ENCODE results near the gene OR5H2. TPM values are rescaled to one million over a fixed set of nuclear protein-coding genes. Genes with fewer than 3 reads are reported as not detected.
"Not testable (repeated sequence)": the region's sequence is repeated elsewhere in the genome, so short reads cannot be mapped to it uniquely, and the experiment has no call there.

The OR5H2 gene
- total RNA-seq, 1 experiment from 2014 or later: not detected

DNA sequence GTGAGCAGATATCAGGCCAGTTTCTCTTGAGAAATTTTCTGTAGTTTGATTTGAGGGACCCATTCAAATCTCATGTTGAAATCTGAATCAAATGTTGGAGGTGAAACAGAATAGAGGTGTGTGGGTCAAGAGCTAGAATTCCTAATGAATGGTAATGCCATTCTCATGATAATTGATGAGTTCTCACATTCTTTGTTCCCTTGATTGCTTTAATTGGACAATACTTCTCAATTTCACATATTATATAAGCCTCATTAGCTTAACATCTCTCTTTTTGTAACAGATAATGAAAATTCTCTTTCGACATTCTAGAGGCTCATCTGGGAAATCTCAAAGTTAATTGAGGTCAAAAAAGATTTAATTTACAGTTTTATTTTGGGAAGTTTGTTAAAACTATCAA, 40.1 kb upstream of the OR5H2 start:
- no peak for DNase-seq
- H3K27ac Mint-ChIP-seq (ENCODE audit: unreplicated experiment): no peak overlapping the region
- intact Hi-C loops (cut with micrococcal nuclease; ENCODE audit: unreplicated experiment): loop anchor here (10.0 kb wide), 1 partner anchor 83 kb away; no protein-coding TSS in a partner anchor
- H3K36me3 Mint-ChIP-seq (ENCODE audit: insufficient read depth, unreplicated experiment): no peaks in the 10 kb centered on the region
- ChIA-PET CTCF (no interaction called here), POLR2A (no interaction called here)
- no peaks in the 10 kb centered on the region for H3K27me3 ChIP-seq (replicated peaks; ENCODE audit: control insufficient read depth, insufficient read depth, low read length)
- H3K4me1 ChIP-seq: no peaks in the 10 kb centered on the region
- no peak overlapping the region for H3K4me3 ChIP-seq (ENCODE audit: low read depth, low read length)
- TF ChIP-seq, protein P1, sequence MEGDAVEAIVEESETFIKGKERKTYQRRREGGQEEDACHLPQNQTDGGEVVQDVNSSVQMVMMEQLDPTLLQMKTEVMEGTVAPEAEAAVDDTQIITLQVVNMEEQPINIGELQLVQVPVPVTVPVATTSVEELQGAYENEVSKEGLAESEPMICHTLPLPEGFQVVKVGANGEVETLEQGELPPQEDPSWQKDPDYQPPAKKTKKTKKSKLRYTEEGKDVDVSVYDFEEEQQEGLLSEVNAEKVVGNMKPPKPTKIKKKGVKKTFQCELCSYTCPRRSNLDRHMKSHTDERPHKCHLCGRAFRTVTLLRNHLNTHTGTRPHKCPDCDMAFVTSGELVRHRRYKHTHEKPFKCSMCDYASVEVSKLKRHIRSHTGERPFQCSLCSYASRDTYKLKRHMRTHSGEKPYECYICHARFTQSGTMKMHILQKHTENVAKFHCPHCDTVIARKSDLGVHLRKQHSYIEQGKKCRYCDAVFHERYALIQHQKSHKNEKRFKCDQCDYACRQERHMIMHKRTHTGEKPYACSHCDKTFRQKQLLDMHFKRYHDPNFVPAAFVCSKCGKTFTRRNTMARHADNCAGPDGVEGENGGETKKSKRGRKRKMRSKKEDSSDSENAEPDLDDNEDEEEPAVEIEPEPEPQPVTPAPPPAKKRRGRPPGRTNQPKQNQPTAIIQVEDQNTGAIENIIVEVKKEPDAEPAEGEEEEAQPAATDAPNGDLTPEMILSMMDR (IDR thresholded peaks at IDR 0.05; ENCODE audit: insufficient read depth in 1 of 2, low read depth in 1 of 2, low read length in 1 of 2, severe bottlenecking in 1 of 2, unreplicated experiment in 1 of 2): no peak
- no peak overlapping the region for H3K4me3 Mint-ChIP-seq (ENCODE audit: unreplicated experiment)
- H3K9me3 Mint-ChIP-seq (ENCODE audit: unreplicated experiment): peaks cover 13% of the 10 kb centered on the region
- H3K9me3 ChIP-seq: no peaks in the 10 kb centered on the region
- H3K27me3 Mint-ChIP-seq (ENCODE audit: insufficient read depth, unreplicated experiment): no peaks in the 10 kb centered on the region
- H3K4me1 Mint-ChIP-seq (ENCODE audit: low read depth, unreplicated experiment): no peaks in the 10 kb centered on the region
- no peaks in the 10 kb centered on the region for H3K36me3 ChIP-seq (ENCODE audit: control insufficient read depth, insufficient read depth, low read length)
- no TSS peak for BruUV-seq (replicated peaks)

DNA sequence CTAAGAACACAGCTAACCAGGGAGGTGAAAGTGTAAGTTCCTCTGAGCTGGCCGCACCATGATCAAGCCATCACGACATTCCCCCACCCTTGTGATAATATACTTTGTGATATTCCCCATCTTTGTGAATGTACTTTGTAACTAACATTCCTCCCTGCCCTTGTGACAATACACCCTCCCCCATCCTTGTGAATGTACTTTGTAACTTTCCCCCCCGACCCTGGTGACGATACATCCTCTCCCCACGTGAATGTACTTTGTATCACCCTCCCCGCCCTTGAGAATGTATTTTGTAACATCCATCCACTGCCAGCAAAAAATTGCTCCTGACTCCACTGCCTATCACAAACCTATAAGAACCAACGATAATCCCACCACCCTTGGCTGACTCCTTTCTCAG, 38.5 kb upstream of the OR5H2 start:
- no peaks in the 10 kb centered on the region for H3K27me3 ChIP-seq (replicated peaks; ENCODE audit: control insufficient read depth, insufficient read depth, low read length)
- no TSS peak for BruUV-seq (replicated peaks)
- no peak overlapping the region for H3K4me3 ChIP-seq (ENCODE audit: low read depth, low read length)
- H3K27me3 Mint-ChIP-seq (ENCODE audit: insufficient read depth, unreplicated experiment): no peaks in the 10 kb centered on the region
- no peaks in the 10 kb centered on the region for H3K36me3 Mint-ChIP-seq (ENCODE audit: insufficient read depth, unreplicated experiment)
- no peaks in the 10 kb centered on the region for H3K4me1 Mint-ChIP-seq (ENCODE audit: low read depth, unreplicated experiment)
- H3K27ac Mint-ChIP-seq (ENCODE audit: unreplicated experiment): no peak overlapping the region
- POLR2A ChIA-PET: no interaction called here
- H3K4me1 ChIP-seq: no peaks in the 10 kb centered on the region
- intact Hi-C loops (cut with micrococcal nuclease; ENCODE audit: unreplicated experiment): loop anchor here (10.0 kb wide), 1 partner anchor 81 kb away; no protein-coding TSS in a partner anchor
- peaks cover 13% of the 10 kb centered on the region for H3K9me3 Mint-ChIP-seq (ENCODE audit: unreplicated experiment)
- H3K4me3 Mint-ChIP-seq (ENCODE audit: unreplicated experiment): no peak overlapping the region
- no peak for DNase-seq
- CTCF ChIA-PET: no interaction called here
- no peaks in the 10 kb centered on the region for H3K9me3 ChIP-seq
- TF ChIP-seq, protein P1 (IDR thresholded peaks at IDR 0.05; ENCODE audit: insufficient read depth in 1 of 2, low read depth in 1 of 2, low read length in 1 of 2, severe bottlenecking in 1 of 2, unreplicated experiment in 1 of 2): no peak
- no peaks in the 10 kb centered on the region for H3K36me3 ChIP-seq (ENCODE audit: control insufficient read depth, insufficient read depth, low read length)

DNA sequence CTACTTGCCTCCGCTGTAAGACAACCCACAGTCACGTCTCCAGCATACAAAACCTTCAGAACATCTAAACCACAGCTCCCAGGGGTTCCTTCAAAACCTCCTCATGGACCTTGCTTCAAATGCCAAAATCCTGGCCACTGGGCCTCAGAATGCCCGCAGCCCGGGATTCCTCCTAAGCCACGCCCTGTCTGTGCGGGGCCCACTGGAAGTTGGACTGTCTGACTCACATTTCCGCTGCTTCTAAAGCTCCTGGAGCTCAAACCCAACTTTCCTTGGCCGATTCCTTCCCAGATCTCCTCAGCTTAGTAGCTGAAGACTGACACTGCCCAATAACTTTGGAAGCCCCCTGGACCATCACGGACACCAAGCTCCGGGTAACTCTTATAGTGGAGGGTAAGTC, 36.2 kb upstream of the OR5H2 start:
- no peak overlapping the region for H3K4me3 ChIP-seq (ENCODE audit: low read depth, low read length)
- no peaks in the 10 kb centered on the region for H3K4me1 ChIP-seq
- intact Hi-C loops (cut with micrococcal nuclease; ENCODE audit: unreplicated experiment): loop anchor here (10.0 kb wide), 1 partner anchor 79 kb away; no protein-coding TSS in a partner anchor
- ChIA-PET CTCF (no interaction called here), POLR2A (no interaction called here)
- H3K4me3 Mint-ChIP-seq (ENCODE audit: unreplicated experiment): no peak overlapping the region
- no peak for DNase-seq
- H3K9me3 Mint-ChIP-seq (ENCODE audit: unreplicated experiment): peaks cover 13% of the 10 kb centered on the region
- H3K36me3 Mint-ChIP-seq (ENCODE audit: insufficient read depth, unreplicated experiment): no peaks in the 10 kb centered on the region
- H3K4me1 Mint-ChIP-seq (ENCODE audit: low read depth, unreplicated experiment): no peaks in the 10 kb centered on the region
- H3K9me3 ChIP-seq: no peaks in the 10 kb centered on the region; the same call in 1 of the 2 replicates
- no peaks in the 10 kb centered on the region for H3K27me3 Mint-ChIP-seq (ENCODE audit: insufficient read depth, unreplicated experiment)
- no TSS peak for BruUV-seq (replicated peaks)
- TF ChIP-seq, protein P1 (IDR thresholded peaks at IDR 0.05; ENCODE audit: insufficient read depth in 1 of 2, low read depth in 1 of 2, low read length in 1 of 2, severe bottlenecking in 1 of 2, unreplicated experiment in 1 of 2): no peak
- H3K27ac Mint-ChIP-seq (ENCODE audit: unreplicated experiment): no peak overlapping the region
- H3K27me3 ChIP-seq (replicated peaks; ENCODE audit: control insufficient read depth, insufficient read depth, low read length): no peaks in the 10 kb centered on the region
- no peaks in the 10 kb centered on the region for H3K36me3 ChIP-seq (ENCODE audit: control insufficient read depth, insufficient read depth, low read length)

DNA sequence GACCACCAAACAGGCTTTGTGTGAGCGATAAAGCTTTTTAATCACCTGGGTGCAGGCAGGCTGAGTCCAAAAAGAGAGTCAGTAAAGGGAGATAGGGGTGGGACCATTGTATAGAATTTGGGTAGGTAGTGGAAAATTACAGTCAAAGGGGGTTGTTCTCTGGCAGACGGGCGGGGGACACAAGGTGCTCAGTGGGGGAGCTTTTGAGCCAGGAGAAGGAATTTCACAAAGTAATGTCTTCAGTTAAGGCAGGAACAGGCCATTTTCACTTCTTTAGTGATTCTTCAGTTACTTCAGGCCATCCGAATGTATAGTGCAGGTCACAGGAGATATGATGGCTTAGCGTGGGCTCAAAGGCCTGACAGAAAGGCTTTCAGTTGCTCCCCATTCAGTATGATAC, 26.3 kb upstream of the OR5H2 start:
- H3K9me3 ChIP-seq; H3K4me3 Mint-ChIP-seq (ENCODE audit: unreplicated experiment); H3K36me3 ChIP-seq (ENCODE audit: control insufficient read depth, insufficient read depth, low read length); DNase-seq; H3K4me1 Mint-ChIP-seq (ENCODE audit: low read depth, unreplicated experiment); H3K27me3 ChIP-seq (replicated peaks; ENCODE audit: control insufficient read depth, insufficient read depth, low read length); H3K27me3 Mint-ChIP-seq (ENCODE audit: insufficient read depth, unreplicated experiment); POLR2A ChIA-PET; CTCF ChIA-PET; H3K36me3 Mint-ChIP-seq (ENCODE audit: insufficient read depth, unreplicated experiment); H3K27ac Mint-ChIP-seq (ENCODE audit: unreplicated experiment); intact Hi-C loops (cut with micrococcal nuclease; ENCODE audit: unreplicated experiment); BruUV-seq (replicated peaks); H3K4me3 ChIP-seq (ENCODE audit: low read depth, low read length); H3K4me1 ChIP-seq: not testable (repeated sequence)
- peaks cover 24% of the 10 kb centered on the region for H3K9me3 Mint-ChIP-seq (ENCODE audit: unreplicated experiment)

Measured in Caco-2 (cell line).